ENCODE measurements around the gene CLPTM1L.

CLPTM1L gene

DNA sequence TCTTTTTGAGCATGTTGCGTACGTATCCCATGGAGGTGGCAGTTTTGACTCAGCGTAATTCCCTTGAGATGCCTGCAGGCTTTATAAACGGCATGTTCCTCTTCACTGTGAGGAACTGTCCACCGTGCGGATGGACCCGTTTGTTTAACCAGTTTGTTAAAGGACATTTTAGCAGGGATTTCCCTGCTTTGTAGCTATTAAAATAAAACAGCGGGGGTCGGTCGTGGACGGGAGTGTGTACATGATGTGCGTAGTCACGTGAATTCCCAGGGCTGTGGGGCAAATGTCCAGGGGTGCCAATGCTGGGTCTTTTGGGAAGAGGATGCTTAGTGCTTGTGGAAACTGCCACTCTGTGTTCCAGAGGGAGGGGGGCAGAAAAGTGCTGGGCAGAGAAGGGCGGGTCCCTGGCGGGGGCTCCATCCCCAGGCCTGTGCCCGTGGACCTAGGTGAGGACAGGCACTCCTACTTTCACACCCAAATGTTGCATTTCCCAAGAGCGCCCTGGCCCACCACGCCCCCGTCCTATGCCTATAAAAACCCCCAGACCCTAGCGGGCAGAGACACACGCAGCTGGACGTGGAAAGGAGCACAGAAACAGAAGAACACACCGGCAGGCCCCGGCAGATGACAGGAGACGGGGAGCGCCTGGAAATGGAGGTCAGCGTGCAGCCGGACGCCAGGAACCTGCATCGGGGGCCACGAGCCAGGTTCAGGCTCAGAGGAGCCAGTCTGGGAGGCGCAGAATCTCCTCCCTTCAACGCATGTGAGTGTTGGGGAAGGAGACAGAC lies 46.0 kb downstream of the CLPTM1L start:
- Histone ChIP-seq H3K9me3 (ENCODE audit: control insufficient read depth in 1 of 2, low read length in 2 of 2) (no peaks in the 10 kb centered on the region), H3K4me3 (ENCODE audit: low read depth in 1 of 2, low read length in 2 of 2) (no peak overlapping the region), H3K9ac (ENCODE audit: low read depth in 1 of 2, low read length in 2 of 2) (no peak overlapping the region), H3K27ac (ENCODE audit: low read depth, low read length) (no peak overlapping the region), H3K27me3 (ENCODE audit: control insufficient read depth in 1 of 2, insufficient read depth in 2 of 2, low read length in 2 of 2) (peaks cover 0 to under 1% of the 10 kb centered on the region in 2 donors), H3K4me1 (ENCODE audit: control insufficient read depth in 1 of 2, insufficient read depth in 2 of 2, low read length in 2 of 2) (peaks cover 0 to 3% of the 10 kb centered on the region in 2 donors), H3K36me3 (ENCODE audit: control insufficient read depth in 1 of 2, insufficient read depth in 2 of 2, low read length in 2 of 2) (no peaks in the 10 kb centered on the region)

- no peaks in the 10 kb centered on the region for H3K9me3 ChIP-seq (ENCODE audit: control insufficient read depth in 1 of 2, low read length in 2 of 2)
- H3K4me1 ChIP-seq (ENCODE audit: control insufficient read depth in 1 of 2, insufficient read depth in 2 of 2, low read length in 2 of 2) = peaks cover 0 to 3% of the 10 kb centered on the region in 2 donors
- no peaks in the 10 kb centered on the region for H3K36me3 ChIP-seq (ENCODE audit: control insufficient read depth in 1 of 2, insufficient read depth in 2 of 2, low read length in 2 of 2)
- H3K27ac ChIP-seq (ENCODE audit: low read depth, low read length) = no peak overlapping the region
- H3K4me3 ChIP-seq (ENCODE audit: low read depth in 1 of 2, low read length in 2 of 2) = no peak overlapping the region
- H3K27me3 ChIP-seq (ENCODE audit: control insufficient read depth in 1 of 2, insufficient read depth in 2 of 2, low read length in 2 of 2) = peaks cover 0 to 3% of the 10 kb centered on the region in 2 donors
- no peak overlapping the region for H3K9ac ChIP-seq (ENCODE audit: low read depth in 1 of 2, low read length in 2 of 2)
Observed at GRCh38 chr5:1298067-1298551, 46.8 kb downstream of the CLPTM1L start.

- Histone ChIP-seq H3K36me3 (ENCODE audit: control insufficient read depth in 1 of 2, insufficient read depth in 2 of 2, low read length in 2 of 2) (no peaks in the 10 kb centered on the region), H3K9me3 (ENCODE audit: control insufficient read depth in 1 of 2, low read length in 2 of 2) (no peaks in the 10 kb centered on the region), H3K27ac (ENCODE audit: low read depth, low read length) (no peak overlapping the region), H3K9ac (ENCODE audit: low read depth in 1 of 2, low read length in 2 of 2) (no peak overlapping the region), H3K4me3 (ENCODE audit: low read depth in 1 of 2, low read length in 2 of 2) (no peak overlapping the region), H3K4me1 (ENCODE audit: control insufficient read depth in 1 of 2, insufficient read depth in 2 of 2, low read length in 2 of 2) (peaks cover under 1 to 3% of the 10 kb centered on the region in 2 donors), H3K27me3 (ENCODE audit: control insufficient read depth in 1 of 2, insufficient read depth in 2 of 2, low read length in 2 of 2) (peaks cover 0 to 3% of the 10 kb centered on the region in 2 donors)
Observed at GRCh38 chr5:1297243-1297642, 47.7 kb downstream of the CLPTM1L start.

GRCh38 chr5:1295650-1296037 lies 49.3 kb downstream of the CLPTM1L start:
- no peak overlapping the region for H3K4me3 ChIP-seq (ENCODE audit: low read depth in 1 of 2, low read length in 2 of 2)
- H3K36me3 ChIP-seq (ENCODE audit: control insufficient read depth in 1 of 2, insufficient read depth in 2 of 2, low read length in 2 of 2) = no peaks in the 10 kb centered on the region
- H3K9ac ChIP-seq (ENCODE audit: low read depth in 1 of 2, low read length in 2 of 2) = no peak overlapping the region
- no peaks in the 10 kb centered on the region for H3K9me3 ChIP-seq (ENCODE audit: control insufficient read depth in 1 of 2, low read length in 2 of 2)
- no peak overlapping the region for H3K27ac ChIP-seq (ENCODE audit: low read depth, low read length)
- peaks cover 9 to 11% of the 10 kb centered on the region in 2 donors for H3K4me1 ChIP-seq (ENCODE audit: control insufficient read depth in 1 of 2, insufficient read depth in 2 of 2, low read length in 2 of 2)
- peaks cover 0 to 3% of the 10 kb centered on the region in 2 donors for H3K27me3 ChIP-seq (ENCODE audit: control insufficient read depth in 1 of 2, insufficient read depth in 2 of 2, low read length in 2 of 2)

DNA sequence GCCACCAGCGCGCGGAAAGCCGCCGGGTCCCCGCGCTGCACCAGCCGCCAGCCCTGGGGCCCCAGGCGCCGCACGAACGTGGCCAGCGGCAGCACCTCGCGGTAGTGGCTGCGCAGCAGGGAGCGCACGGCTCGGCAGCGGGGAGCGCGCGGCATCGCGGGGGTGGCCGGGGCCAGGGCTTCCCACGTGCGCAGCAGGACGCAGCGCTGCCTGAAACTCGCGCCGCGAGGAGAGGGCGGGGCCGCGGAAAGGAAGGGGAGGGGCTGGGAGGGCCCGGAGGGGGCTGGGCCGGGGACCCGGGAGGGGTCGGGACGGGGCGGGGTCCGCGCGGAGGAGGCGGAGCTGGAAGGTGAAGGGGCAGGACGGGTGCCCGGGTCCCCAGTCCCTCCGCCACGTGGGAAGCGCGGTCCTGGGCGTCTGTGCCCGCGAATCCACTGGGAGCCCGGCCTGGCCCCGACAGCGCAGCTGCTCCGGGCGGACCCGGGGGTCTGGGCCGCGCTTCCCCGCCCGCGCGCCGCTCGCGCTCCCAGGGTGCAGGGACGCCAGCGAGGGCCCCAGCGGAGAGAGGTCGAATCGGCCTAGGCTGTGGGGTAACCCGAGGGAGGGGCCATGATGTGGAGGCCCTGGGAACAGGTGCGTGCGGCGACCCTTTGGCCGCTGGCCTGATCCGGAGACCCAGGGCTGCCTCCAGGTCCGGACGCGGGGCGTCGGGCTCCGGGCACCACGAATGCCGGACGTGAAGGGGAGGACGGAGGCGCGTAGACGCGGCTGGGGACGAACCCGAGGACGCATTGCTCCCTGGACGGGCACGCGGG lies 49.9 kb downstream of the CLPTM1L start, which contains the start of gene TERT:
Gene TERT (minus strand): TSS at position 234 of the 815 bp plus-strand sequence. CDS start 79 bp downstream, at position 155.
- Histone ChIP-seq H3K9ac (ENCODE audit: low read depth in 1 of 2, low read length in 2 of 2) (no peak within 1 kb of the TSS), H3K27me3 (ENCODE audit: control insufficient read depth in 1 of 2, insufficient read depth in 2 of 2, low read length in 2 of 2) (peaks cover 0 to 3% of the 10 kb centered on the region in 2 donors), H3K4me3 (ENCODE audit: low read depth in 1 of 2, low read length in 2 of 2) (peak within 1 kb of the TSS in 1 of 2 donors; percentile 10), H3K4me1 (ENCODE audit: control insufficient read depth in 1 of 2, insufficient read depth in 2 of 2, low read length in 2 of 2) (peaks cover 9 to 11% of the 10 kb centered on the region in 2 donors), H3K27ac (ENCODE audit: low read depth, low read length) (no peak within 1 kb of the TSS), H3K9me3 (ENCODE audit: control insufficient read depth in 1 of 2, low read length in 2 of 2) (no peaks in the 10 kb centered on the region), H3K36me3 (ENCODE audit: control insufficient read depth in 1 of 2, insufficient read depth in 2 of 2, low read length in 2 of 2) (no peaks in the 10 kb centered on the region)

DNA sequence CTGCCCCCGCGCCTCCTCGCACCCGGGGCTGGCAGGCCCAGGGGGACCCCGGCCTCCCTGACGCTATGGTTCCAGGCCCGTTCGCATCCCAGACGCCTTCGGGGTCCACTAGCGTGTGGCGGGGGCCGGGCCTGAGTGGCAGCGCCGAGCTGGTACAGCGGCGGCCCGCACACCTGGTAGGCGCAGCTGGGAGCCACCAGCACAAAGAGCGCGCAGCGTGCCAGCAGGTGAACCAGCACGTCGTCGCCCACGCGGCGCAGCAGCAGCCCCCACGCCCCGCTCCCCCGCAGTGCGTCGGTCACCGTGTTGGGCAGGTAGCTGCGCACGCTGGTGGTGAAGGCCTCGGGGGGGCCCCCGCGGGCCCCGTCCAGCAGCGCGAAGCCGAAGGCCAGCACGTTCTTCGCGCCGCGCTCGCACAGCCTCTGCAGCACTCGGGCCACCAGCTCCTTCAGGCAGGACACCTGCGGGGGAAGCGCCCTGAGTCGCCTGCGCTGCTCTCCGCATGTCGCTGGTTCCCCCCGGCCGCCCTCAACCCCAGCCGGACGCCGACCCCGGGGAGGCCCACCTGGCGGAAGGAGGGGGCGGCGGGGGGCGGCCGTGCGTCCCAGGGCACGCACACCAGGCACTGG lies 50.6 kb downstream of the CLPTM1L start:
- H3K9ac ChIP-seq (ENCODE audit: low read depth in 1 of 2, low read length in 2 of 2) = no peak overlapping the region
- H3K27ac ChIP-seq (ENCODE audit: low read depth, low read length) = no peak overlapping the region
- H3K36me3 ChIP-seq (ENCODE audit: control insufficient read depth in 1 of 2, insufficient read depth in 2 of 2, low read length in 2 of 2) = no peaks in the 10 kb centered on the region
- no peak overlapping the region for H3K4me3 ChIP-seq (ENCODE audit: low read depth in 1 of 2, low read length in 2 of 2)
- peaks cover 0 to 3% of the 10 kb centered on the region in 2 donors for H3K27me3 ChIP-seq (ENCODE audit: control insufficient read depth in 1 of 2, insufficient read depth in 2 of 2, low read length in 2 of 2)
- no peaks in the 10 kb centered on the region for H3K9me3 ChIP-seq (ENCODE audit: control insufficient read depth in 1 of 2, low read length in 2 of 2)
- H3K4me1 ChIP-seq (ENCODE audit: control insufficient read depth in 1 of 2, insufficient read depth in 2 of 2, low read length in 2 of 2) = peaks cover 9 to 11% of the 10 kb centered on the region in 2 donors

DNA sequence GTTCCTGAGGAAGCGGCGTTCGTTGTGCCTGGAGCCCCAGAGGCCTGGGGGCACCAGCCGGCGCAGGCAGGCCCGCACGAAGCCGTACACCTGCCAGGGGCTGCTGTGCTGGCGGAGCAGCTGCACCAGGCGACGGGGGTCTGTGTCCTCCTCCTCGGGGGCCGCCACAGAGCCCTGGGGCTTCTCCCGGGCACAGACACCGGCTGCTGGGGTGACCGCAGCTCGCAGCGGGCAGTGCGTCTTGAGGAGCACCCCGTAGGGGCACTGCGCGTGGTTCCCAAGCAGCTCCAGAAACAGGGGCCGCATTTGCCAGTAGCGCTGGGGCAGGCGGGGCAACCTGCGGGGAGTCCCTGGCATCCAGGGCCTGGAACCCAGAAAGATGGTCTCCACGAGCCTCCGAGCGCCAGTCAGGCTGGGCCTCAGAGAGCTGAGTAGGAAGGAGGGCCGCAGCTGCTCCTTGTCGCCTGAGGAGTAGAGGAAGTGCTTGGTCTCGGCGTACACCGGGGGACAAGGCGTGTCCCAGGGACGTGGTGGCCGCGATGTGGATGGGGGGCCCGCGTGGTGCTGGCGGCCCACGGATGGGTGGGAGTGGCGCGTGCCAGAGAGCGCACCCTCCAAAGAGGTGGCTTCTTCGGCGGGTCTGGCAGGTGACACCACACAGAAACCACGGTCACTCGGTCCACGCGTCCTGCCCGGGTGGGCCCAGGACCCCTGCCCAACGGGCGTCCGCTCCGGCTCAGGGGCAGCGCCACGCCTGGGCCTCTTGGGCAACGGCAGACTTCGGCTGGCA lies 51.3 kb downstream of the CLPTM1L start:
- Histone ChIP-seq H3K9me3 (ENCODE audit: control insufficient read depth in 1 of 2, low read length in 2 of 2) (no peaks in the 10 kb centered on the region), H3K27ac (ENCODE audit: low read depth, low read length) (no peak overlapping the region), H3K4me1 (ENCODE audit: control insufficient read depth in 1 of 2, insufficient read depth in 2 of 2, low read length in 2 of 2) (peaks cover 9 to 11% of the 10 kb centered on the region in 2 donors), H3K4me3 (ENCODE audit: low read depth in 1 of 2, low read length in 2 of 2) (no peak overlapping the region), H3K36me3 (ENCODE audit: control insufficient read depth in 1 of 2, insufficient read depth in 2 of 2, low read length in 2 of 2) (no peaks in the 10 kb centered on the region), H3K27me3 (ENCODE audit: control insufficient read depth in 1 of 2, insufficient read depth in 2 of 2, low read length in 2 of 2) (peaks cover 0 to 3% of the 10 kb centered on the region in 2 donors), H3K9ac (ENCODE audit: low read depth in 1 of 2, low read length in 2 of 2) (no peak overlapping the region)

- Histone ChIP-seq H3K4me3 (ENCODE audit: low read depth in 1 of 2, low read length in 2 of 2) (no peak overlapping the region), H3K36me3 (ENCODE audit: control insufficient read depth in 1 of 2, insufficient read depth in 2 of 2, low read length in 2 of 2) (no peaks in the 10 kb centered on the region), H3K27ac (ENCODE audit: low read depth, low read length) (no peak overlapping the region), H3K9ac (ENCODE audit: low read depth in 1 of 2, low read length in 2 of 2) (no peak overlapping the region), H3K27me3 (ENCODE audit: control insufficient read depth in 1 of 2, insufficient read depth in 2 of 2, low read length in 2 of 2) (peaks cover 0 to 3% of the 10 kb centered on the region in 2 donors), H3K4me1 (ENCODE audit: control insufficient read depth in 1 of 2, insufficient read depth in 2 of 2, low read length in 2 of 2) (peaks cover 9 to 11% of the 10 kb centered on the region in 2 donors), H3K9me3 (ENCODE audit: control insufficient read depth in 1 of 2, low read length in 2 of 2) (no peaks in the 10 kb centered on the region)
Observed at GRCh38 chr5:1292846-1293415, 52.0 kb downstream of the CLPTM1L start.

- no peaks in the 10 kb centered on the region for H3K9me3 ChIP-seq (ENCODE audit: control insufficient read depth in 1 of 2, low read length in 2 of 2)
- no peaks in the 10 kb centered on the region for H3K36me3 ChIP-seq (ENCODE audit: control insufficient read depth in 1 of 2, insufficient read depth in 2 of 2, low read length in 2 of 2)
- peak overlapping the region in 1 of 2 donors; percentile 22 for H3K4me3 ChIP-seq (ENCODE audit: low read depth in 1 of 2, low read length in 2 of 2)
- H3K27me3 ChIP-seq (ENCODE audit: control insufficient read depth in 1 of 2, insufficient read depth in 2 of 2, low read length in 2 of 2) = peaks cover 0 to 3% of the 10 kb centered on the region in 2 donors
- peaks cover 9 to 11% of the 10 kb centered on the region in 2 donors for H3K4me1 ChIP-seq (ENCODE audit: control insufficient read depth in 1 of 2, insufficient read depth in 2 of 2, low read length in 2 of 2)
- no peak overlapping the region for H3K9ac ChIP-seq (ENCODE audit: low read depth in 1 of 2, low read length in 2 of 2)
- no peak overlapping the region for H3K27ac ChIP-seq (ENCODE audit: low read depth, low read length)
Observed at GRCh38 chr5:1292139-1292538, 52.8 kb downstream of the CLPTM1L start.
